ENCODE data around the gene CHAD.

- TF ChIP-seq POLR2A (IDR thresholded peaks at IDR 0.05), result no peak
- TF ChIP-seq CTCF (IDR thresholded peaks at IDR 0.05), result no peak
Observed at GRCh38 chr17:50453901-50454300, 14.8 kb downstream of the CHAD start.

Measured in adrenal gland (tissue), 5 donors.